ENCODE data around the gene ITGB1BP1. TPM values are rescaled to one million over a fixed set of nuclear protein-coding genes. Genes with fewer than 3 reads are reported as not detected.

ITGB1BP1 gene
- polyA plus RNA-seq, 1 experiment, result 50.7 TPM

- Histone ChIP-seq H3K27me3 (ENCODE audit: control insufficient read depth, insufficient read depth, low read length) (no peaks in the 10 kb centered on the region), H3K36me3 (ENCODE audit: control insufficient read depth, insufficient read depth, low read length) (peaks cover 3% of the 10 kb centered on the region; the same call in 1 of the 2 replicates), H3K4me3 (ENCODE audit: low read depth, low read length) (no peak overlapping the region)
- DNase-seq (ENCODE audit: low read depth), result no peak
- TF ChIP-seq CTCF (IDR thresholded peaks at IDR 0.05; ENCODE audit: insufficient read depth, low read depth, low read length), result no peak
- CTCF ChIA-PET, result no interaction called here
- POLR2A ChIA-PET, result no interaction called here
Observed at GRCh38 chr2:9418746-9419145, 4.6 kb downstream of the ITGB1BP1 start.

DNA sequence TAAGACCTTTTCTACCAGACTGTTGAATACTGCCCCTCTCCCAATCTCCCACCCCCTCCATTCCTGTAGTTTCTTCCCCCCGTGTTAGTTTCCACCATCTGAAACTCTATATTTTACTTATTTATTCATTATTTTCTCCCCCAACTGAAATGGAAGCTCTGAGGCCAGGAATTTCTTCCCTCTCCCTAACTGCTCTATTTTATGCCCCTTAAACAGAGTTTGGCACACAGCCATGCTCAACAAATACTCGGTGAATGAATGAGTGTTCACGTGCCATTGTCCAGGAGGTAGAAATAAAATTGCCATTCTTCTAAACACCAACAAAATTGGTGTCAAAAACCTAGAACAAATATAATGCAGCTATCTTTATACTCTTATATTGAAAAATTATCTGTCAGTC, 5.6 kb downstream of the ITGB1BP1 start:
- POLR2A ChIA-PET, result no interaction called here
- peaks cover 3% of the 10 kb centered on the region for H3K36me3 ChIP-seq (ENCODE audit: control insufficient read depth, insufficient read depth, low read length)
- no peaks in the 10 kb centered on the region for H3K27me3 ChIP-seq (ENCODE audit: control insufficient read depth, insufficient read depth, low read length)
- CTCF ChIA-PET, result interaction anchor here (1.1 kb wide), 1 partner anchor 274 kb away, joined by 3 read pairs; no protein-coding TSS in a partner anchor
- no peak for TF ChIP-seq CTCF (IDR thresholded peaks at IDR 0.05; ENCODE audit: insufficient read depth, low read depth, low read length)
- H3K4me3 ChIP-seq (ENCODE audit: low read depth, low read length), result no peak overlapping the region
- no peak for DNase-seq (ENCODE audit: low read depth)

DNA sequence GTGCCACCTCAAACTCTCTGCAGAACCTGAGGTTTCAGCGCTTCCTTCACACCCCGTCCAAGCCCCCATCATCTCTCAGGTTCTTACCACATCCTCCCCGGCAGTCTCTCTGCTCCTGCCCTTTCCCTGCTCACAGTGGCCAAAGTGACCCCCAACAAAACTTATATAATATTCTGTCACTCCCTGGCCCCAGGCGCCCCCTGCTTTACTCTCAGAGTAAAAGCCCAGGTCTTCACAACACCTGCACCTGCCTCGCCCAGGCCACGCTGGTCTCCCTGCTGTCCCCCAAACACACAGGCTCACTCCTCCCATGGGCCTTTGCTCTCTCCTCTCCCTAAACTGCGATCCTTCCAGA, 6.4 kb downstream of the ITGB1BP1 start:
- no peak for TF ChIP-seq CTCF (IDR thresholded peaks at IDR 0.05; ENCODE audit: insufficient read depth, low read depth, low read length)
- no peak for DNase-seq (ENCODE audit: low read depth)
- CTCF ChIA-PET, result interaction anchor here (1.3 kb wide), 1 partner anchor 10 kb away, joined by 3 read pairs; no protein-coding TSS in a partner anchor
- POLR2A ChIA-PET, result no interaction called here
- no peaks in the 10 kb centered on the region for H3K27me3 ChIP-seq (ENCODE audit: control insufficient read depth, insufficient read depth, low read length)
- peaks cover 3% of the 10 kb centered on the region for H3K36me3 ChIP-seq (ENCODE audit: control insufficient read depth, insufficient read depth, low read length)
- no peak overlapping the region for H3K4me3 ChIP-seq (ENCODE audit: low read depth, low read length)

- no peak for DNase-seq (ENCODE audit: low read depth)
- H3K36me3 ChIP-seq (ENCODE audit: control insufficient read depth, insufficient read depth, low read length), result peaks cover 3% of the 10 kb centered on the region
- CTCF ChIA-PET, result interaction anchor here (1.3 kb wide), 1 partner anchor 9 kb away, joined by 3 read pairs; no protein-coding TSS in a partner anchor
- H3K4me3 ChIP-seq (ENCODE audit: low read depth, low read length), result no peak overlapping the region
- TF ChIP-seq CTCF (IDR thresholded peaks at IDR 0.05; ENCODE audit: insufficient read depth, low read depth, low read length), result no peak
- POLR2A ChIA-PET, result no interaction called here
- H3K27me3 ChIP-seq (ENCODE audit: control insufficient read depth, insufficient read depth, low read length), result no peaks in the 10 kb centered on the region
Observed at GRCh38 chr2:9416267-9416961, 6.9 kb downstream of the ITGB1BP1 start.

GRCh38 chr2:9415516-9416169, 7.7 kb downstream of the ITGB1BP1 start:
- Histone ChIP-seq H3K36me3 (ENCODE audit: control insufficient read depth, insufficient read depth, low read length) (peaks cover 3% of the 10 kb centered on the region), H3K4me3 (ENCODE audit: low read depth, low read length) (no peak overlapping the region), H3K27me3 (ENCODE audit: control insufficient read depth, insufficient read depth, low read length) (no peaks in the 10 kb centered on the region)
- POLR2A ChIA-PET, result no interaction called here
- no peak for DNase-seq (ENCODE audit: low read depth)
- CTCF ChIA-PET, result interaction anchor here (1.3 kb wide), 1 partner anchor 9 kb away, joined by 3 read pairs; no protein-coding TSS in a partner anchor
- no peak for TF ChIP-seq CTCF (IDR thresholded peaks at IDR 0.05; ENCODE audit: insufficient read depth, low read depth, low read length)

Data from BJ (cell line).